ENCODE results near the gene CD82.

CD82 gene

GRCh38 chr11:44602891-44603310, 37.4 kb downstream of the CD82 start:
- DNase-seq (ENCODE audit: low read depth): no peak
- H3K4me3 ChIP-seq (ENCODE audit: low read length): no peak overlapping the region
- no peak for TF ChIP-seq CTCF (conservative IDR thresholded peaks at IDR 0.05; ENCODE audit: low read length)

GRCh38 chr11:44604171-44604581, 38.7 kb downstream of the CD82 start:
- H3K4me3 ChIP-seq (ENCODE audit: low read length): no peak overlapping the region
- no peak for TF ChIP-seq CTCF (conservative IDR thresholded peaks at IDR 0.05; ENCODE audit: low read length)
- no peak for DNase-seq (ENCODE audit: low read depth)

- DNase-seq (ENCODE audit: low read depth): no peak
- no peak for TF ChIP-seq CTCF (conservative IDR thresholded peaks at IDR 0.05; ENCODE audit: low read length)
- H3K4me3 ChIP-seq (ENCODE audit: low read length): no peak overlapping the region
These were observed 39.7 kb downstream of the CD82 start for GRCh38 chr11:44605068-44605708.

- no peak for TF ChIP-seq CTCF (conservative IDR thresholded peaks at IDR 0.05; ENCODE audit: low read length)
- H3K4me3 ChIP-seq (ENCODE audit: low read length): no peak overlapping the region
- no peak for DNase-seq (ENCODE audit: low read depth)
These were observed 40.5 kb downstream of the CD82 start for GRCh38 chr11:44605965-44606364.

GRCh38 chr11:44606472-44606871, 41.0 kb downstream of the CD82 start:
- H3K4me3 ChIP-seq (ENCODE audit: low read length): no peak overlapping the region
- no peak for TF ChIP-seq CTCF (conservative IDR thresholded peaks at IDR 0.05; ENCODE audit: low read length)
- DNase-seq (ENCODE audit: low read depth): no peak

- no peak overlapping the region for H3K4me3 ChIP-seq (ENCODE audit: low read length)
- TF ChIP-seq CTCF (conservative IDR thresholded peaks at IDR 0.05; ENCODE audit: low read length): no peak
- peak; percentile 25 for DNase-seq (ENCODE audit: low read depth)
These were observed 42.0 kb downstream of the CD82 start for GRCh38 chr11:44607319-44607962.

- no peak overlapping the region for H3K4me3 ChIP-seq (ENCODE audit: low read length)
- TF ChIP-seq CTCF (conservative IDR thresholded peaks at IDR 0.05; ENCODE audit: low read length): no peak
- no peak for DNase-seq (ENCODE audit: low read depth)
These were observed 42.5 kb downstream of the CD82 start for GRCh38 chr11:44607987-44608386.
